Stomach smooth muscle (tissue), 2 donors: ENCODE measurements around the gene ARPC5.

ENCODE experiments used
- H3K27ac ChIP-seq: one replicate; pipeline ENCODE4 v1.7.0; 2013; ENCODE audit warnings: mild to moderate bottlenecking, low read length, inconsistent platforms
- H3K27me3 ChIP-seq, 2 donors: one replicate each; pipeline ENCODE4 v1.7.0; 2013; ENCODE audit warnings: low read length in 2 of 2; ENCODE audit not compliant: insufficient read depth in 2 of 2, control insufficient read depth in 1 of 2
- H3K36me3 ChIP-seq, 2 donors: one replicate each; pipeline ENCODE4 v1.7.0; 2013; ENCODE audit warnings: low read length in 2 of 2; ENCODE audit not compliant: control insufficient read depth in 2 of 2, insufficient read depth in 2 of 2
- H3K4me1 ChIP-seq: one replicate; pipeline ENCODE4 v1.7.0; 2013; ENCODE audit warnings: low read length; ENCODE audit not compliant: control insufficient read depth, insufficient read depth
- H3K4me3 ChIP-seq, 2 donors: one replicate each; pipeline ENCODE4 v1.7.0; 2013; ENCODE audit warnings: low read length in 2 of 2
- H3K9ac ChIP-seq, 2 donors: one replicate each; pipeline ENCODE4 v1.7.0; 2013; ENCODE audit warnings: low read length in 2 of 2, mild to moderate bottlenecking in 1 of 2
- H3K9me3 ChIP-seq, 2 donors: one replicate each; pipeline ENCODE4 v1.7.0; 2013; ENCODE audit warnings: low read length in 2 of 2; ENCODE audit not compliant: control insufficient read depth in 2 of 2
- donor health status: healthy.
- donor health status: Pancreatic carcinoma.

The ARPC5 gene

GRCh38 chr1:183586926-183587325, 48.7 kb downstream of the ARPC5 start:
- Histone ChIP-seq H3K4me3 (no peak overlapping the region), H3K27ac (no peak overlapping the region), H3K36me3 (no peaks in the 10 kb centered on the region), H3K9ac (no peak overlapping the region), H3K4me1 (peaks cover 2% of the 10 kb centered on the region), H3K9me3 (no peaks in the 10 kb centered on the region), H3K27me3 (no peaks in the 10 kb centered on the region)

DNA sequence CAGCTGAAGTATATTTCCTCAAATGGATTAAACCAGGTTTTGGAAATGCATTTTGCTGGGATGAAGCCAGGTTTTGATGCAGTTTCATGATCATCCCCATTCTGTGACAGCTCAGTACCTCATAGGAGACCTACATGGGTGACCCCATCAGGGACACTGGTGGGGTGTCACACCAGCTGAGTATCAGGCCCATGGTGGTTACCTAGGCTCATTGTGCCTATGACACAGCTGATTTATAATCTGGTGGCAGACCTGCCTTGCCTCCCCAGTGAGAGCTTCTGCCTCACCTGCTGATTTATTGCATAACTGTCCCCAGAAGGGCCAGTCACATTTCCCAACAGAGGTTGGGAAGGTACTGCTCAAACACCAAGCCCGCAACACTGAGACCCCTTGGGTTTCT, 49.1 kb downstream of the ARPC5 start:
- no peak overlapping the region for H3K27ac ChIP-seq
- H3K27me3 ChIP-seq = no peaks in the 10 kb centered on the region
- no peak overlapping the region for H3K4me3 ChIP-seq

DNA sequence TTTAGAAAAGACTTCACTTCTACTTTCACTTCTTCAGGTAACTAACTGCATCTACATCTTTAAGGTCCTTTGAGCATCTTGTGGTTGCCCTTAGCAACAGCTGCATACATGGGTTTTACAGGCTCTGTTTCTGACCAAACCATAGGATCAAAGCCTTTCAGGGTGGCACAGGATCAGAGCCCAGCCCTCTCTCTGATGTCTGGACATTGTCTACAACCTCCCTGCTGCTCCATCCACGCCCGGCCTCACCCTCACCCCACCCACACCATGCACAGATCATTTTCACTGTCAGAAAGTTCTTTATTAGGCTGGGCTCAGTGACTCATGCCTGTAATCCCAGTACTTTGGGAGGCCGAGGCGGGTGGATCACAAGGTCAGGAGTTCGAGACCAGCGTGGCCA, 50.5 kb downstream of the ARPC5 start:
- H3K4me3 ChIP-seq = no peak overlapping the region
- peaks cover 5% of the 10 kb centered on the region for H3K4me1 ChIP-seq
- H3K27ac ChIP-seq = no peak overlapping the region
- H3K9ac ChIP-seq = no peak overlapping the region
- H3K9me3 ChIP-seq = no peaks in the 10 kb centered on the region
- H3K36me3 ChIP-seq = no peaks in the 10 kb centered on the region
- H3K27me3 ChIP-seq = no peaks in the 10 kb centered on the region

More for the DNA sequence above, 49.1 kb downstream of the ARPC5 start:
- no peaks in the 10 kb centered on the region for H3K9me3 ChIP-seq
- no peaks in the 10 kb centered on the region for H3K36me3 ChIP-seq
- H3K9ac ChIP-seq = no peak overlapping the region
- H3K4me1 ChIP-seq = peaks cover 2% of the 10 kb centered on the region

DNA sequence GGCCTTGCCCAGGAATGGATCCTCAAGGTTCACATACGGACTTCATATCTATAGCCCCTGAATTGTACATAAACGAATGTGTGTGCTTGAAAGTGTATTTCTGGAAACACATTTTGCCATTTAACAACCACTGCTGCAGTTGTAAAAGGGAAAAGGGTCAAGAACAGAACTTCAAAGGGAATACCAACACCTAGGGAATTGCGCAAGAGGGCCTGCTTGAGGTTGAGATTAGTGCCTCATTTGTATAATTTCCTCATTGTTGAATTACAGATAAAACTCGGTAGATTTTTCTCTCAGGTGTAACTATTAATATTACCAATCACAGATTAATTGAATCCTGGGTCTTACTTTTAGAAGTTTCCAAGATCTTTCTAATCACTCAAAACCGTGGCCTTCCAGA, 51.4 kb downstream of the ARPC5 start:
- Histone ChIP-seq H3K9ac (no peak overlapping the region), H3K9me3 (no peaks in the 10 kb centered on the region), H3K4me3 (no peak overlapping the region), H3K27ac (no peak overlapping the region), H3K4me1 (peaks cover 5% of the 10 kb centered on the region), H3K27me3 (no peaks in the 10 kb centered on the region), H3K36me3 (no peaks in the 10 kb centered on the region)

- no peaks in the 10 kb centered on the region for H3K27me3 ChIP-seq
- H3K9me3 ChIP-seq = no peaks in the 10 kb centered on the region
- no peak overlapping the region for H3K4me3 ChIP-seq
- no peaks in the 10 kb centered on the region for H3K36me3 ChIP-seq
- H3K27ac ChIP-seq = no peak overlapping the region
- H3K9ac ChIP-seq = no peak overlapping the region
- H3K4me1 ChIP-seq = peaks cover 11% of the 10 kb centered on the region
Measured at GRCh38 chr1:183583466-183583865, 52.1 kb downstream of the ARPC5 start.

DNA sequence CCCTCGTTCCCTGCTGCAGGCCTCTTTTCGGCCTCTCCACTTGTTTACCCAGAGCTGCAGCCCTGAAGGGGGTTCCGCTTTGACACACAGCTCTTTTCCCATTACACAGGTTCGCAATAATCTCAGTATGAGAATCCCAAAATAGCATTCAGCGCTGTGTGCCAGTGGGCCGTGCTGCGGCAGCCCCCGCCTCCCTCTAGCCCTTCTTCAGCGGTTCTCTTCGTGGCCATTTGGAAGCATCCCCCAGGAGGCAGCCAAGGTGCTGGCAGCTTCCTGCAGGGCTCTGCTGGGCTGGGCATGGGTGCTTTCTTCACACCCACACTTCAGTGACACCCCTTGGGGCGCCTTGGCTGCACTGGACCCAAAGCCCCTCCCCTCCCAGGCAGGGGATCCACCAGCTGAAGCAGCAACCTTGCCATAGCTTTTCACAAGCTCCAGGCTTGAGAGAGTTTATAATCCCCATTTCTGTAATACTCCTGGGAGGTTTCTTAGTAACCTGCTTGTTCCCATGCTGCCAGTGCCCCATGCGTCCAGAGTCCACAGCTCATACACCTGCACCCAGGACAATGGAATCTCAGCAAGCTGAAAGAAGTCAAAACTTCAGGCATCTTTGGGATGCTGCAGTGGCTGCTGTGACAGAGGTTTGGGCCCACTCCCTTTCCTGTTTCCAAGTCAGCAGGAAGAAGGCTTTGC, 53.4 kb downstream of the ARPC5 start:
- H3K9me3 ChIP-seq = no peaks in the 10 kb centered on the region
- no peaks in the 10 kb centered on the region for H3K27me3 ChIP-seq
- H3K9ac ChIP-seq = no peak overlapping the region
- H3K27ac ChIP-seq = no peak overlapping the region
- H3K4me3 ChIP-seq = no peak overlapping the region
- no peaks in the 10 kb centered on the region for H3K36me3 ChIP-seq
- peaks cover 11% of the 10 kb centered on the region for H3K4me1 ChIP-seq

DNA sequence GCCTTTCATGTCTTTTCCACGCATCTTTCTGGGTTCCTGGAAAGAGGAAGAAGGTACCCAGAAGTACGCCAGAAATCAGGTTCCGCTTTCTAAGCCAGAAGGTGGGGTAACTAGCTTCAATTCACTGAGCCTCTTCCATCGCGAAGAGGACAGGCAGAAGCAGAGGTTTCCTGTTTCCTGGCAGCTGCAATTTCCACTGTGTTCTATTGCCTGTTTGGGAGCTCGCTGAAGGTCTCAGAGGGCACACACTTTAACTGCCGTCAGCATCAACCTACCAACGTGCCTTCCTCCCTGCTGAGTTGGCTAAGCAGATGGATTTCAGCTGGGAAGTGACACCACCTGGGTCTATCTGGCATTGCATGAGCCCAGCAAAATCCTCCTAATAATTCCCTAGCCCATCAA, 55.3 kb downstream of the ARPC5 start:
- no peak overlapping the region for H3K9ac ChIP-seq
- no peak overlapping the region for H3K4me3 ChIP-seq
- no peaks in the 10 kb centered on the region for H3K9me3 ChIP-seq
- no peak overlapping the region for H3K27ac ChIP-seq
- H3K4me1 ChIP-seq = peaks cover 11% of the 10 kb centered on the region
- no peaks in the 10 kb centered on the region for H3K27me3 ChIP-seq
- no peaks in the 10 kb centered on the region for H3K36me3 ChIP-seq

DNA sequence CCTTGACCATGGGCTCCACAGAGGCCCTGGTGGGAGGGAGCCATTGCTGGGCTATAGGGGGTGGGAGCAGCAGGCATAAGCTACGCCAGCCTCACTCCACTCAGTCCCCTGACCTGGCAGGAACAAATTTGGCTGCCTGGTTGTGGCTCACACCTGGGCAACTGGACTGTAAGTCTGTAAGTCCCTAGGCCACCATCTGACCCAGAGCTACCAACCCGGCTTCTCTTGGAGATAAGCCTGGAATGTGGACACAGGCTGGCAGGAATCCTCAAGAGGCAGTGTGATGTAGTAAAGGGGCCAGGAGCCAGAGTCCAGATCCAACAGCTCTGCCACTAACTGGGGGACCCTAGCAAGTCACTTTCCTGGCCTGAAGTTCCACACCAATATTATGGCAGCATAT, 56.7 kb downstream of the ARPC5 start:
- Histone ChIP-seq H3K9me3 (no peaks in the 10 kb centered on the region), H3K4me1 (peaks cover 16% of the 10 kb centered on the region), H3K27ac (no peak overlapping the region), H3K36me3 (no peaks in the 10 kb centered on the region), H3K4me3 (no peak overlapping the region), H3K27me3 (no peaks in the 10 kb centered on the region), H3K9ac (no peak overlapping the region)

DNA sequence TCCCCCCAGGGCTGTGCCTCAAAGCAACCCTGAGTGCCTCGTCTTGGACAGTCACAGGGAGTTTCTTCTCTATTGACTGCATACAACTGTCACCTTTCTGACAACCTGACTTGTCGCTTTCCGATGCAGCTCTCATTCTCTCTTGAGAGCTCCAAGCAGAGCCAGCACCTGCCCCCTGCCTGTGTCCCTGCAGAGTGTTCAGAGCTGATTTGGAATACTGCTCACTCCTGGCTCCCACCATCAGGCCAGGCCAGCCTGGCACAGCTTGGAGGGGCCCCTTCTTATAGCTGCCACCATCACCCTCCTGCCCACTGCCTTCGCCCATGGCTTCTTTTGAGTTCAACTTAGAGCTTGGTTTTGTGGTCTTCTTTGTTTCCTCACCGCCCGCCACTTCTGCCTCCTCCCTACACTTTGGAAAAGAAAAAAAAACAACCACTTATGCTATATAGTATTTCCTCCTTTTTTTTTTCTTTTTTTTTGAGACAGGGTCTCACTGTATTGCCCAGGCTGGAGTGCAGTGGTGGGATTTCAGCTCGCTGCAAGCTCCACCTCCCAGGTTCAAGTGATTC, 57.6 kb downstream of the ARPC5 start:
- H3K4me3 ChIP-seq = no peak overlapping the region
- H3K27me3 ChIP-seq = no peaks in the 10 kb centered on the region
- H3K4me1 ChIP-seq = peaks cover 16% of the 10 kb centered on the region
- no peak overlapping the region for H3K27ac ChIP-seq
- no peaks in the 10 kb centered on the region for H3K36me3 ChIP-seq
- H3K9me3 ChIP-seq = no peaks in the 10 kb centered on the region
- no peak overlapping the region for H3K9ac ChIP-seq

DNA sequence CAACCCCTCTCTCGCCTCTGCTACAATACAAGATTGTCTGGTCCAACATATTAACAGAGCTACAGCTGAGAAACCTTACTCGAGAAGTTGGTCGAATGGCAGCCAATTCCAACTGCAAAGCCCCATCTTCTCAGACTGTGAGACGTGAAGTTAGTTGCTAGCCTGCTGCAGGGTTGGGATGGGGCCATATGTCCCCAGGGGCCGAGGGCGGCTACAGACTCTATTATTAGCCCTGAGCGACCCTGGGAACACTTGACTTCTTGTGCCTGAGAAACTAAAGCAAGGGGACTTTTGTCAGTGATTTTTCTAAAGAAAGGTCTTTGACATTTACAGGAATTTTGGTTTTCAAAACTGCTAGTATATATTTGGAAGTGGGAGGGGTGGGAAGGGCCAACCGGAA, 59.0 kb downstream of the ARPC5 start:
- Histone ChIP-seq H3K27ac (no peak overlapping the region), H3K9ac (no peak overlapping the region), H3K36me3 (no peaks in the 10 kb centered on the region), H3K9me3 (no peaks in the 10 kb centered on the region), H3K4me1 (peaks cover 14% of the 10 kb centered on the region), H3K4me3 (no peak overlapping the region), H3K27me3 (no peaks in the 10 kb centered on the region)

DNA sequence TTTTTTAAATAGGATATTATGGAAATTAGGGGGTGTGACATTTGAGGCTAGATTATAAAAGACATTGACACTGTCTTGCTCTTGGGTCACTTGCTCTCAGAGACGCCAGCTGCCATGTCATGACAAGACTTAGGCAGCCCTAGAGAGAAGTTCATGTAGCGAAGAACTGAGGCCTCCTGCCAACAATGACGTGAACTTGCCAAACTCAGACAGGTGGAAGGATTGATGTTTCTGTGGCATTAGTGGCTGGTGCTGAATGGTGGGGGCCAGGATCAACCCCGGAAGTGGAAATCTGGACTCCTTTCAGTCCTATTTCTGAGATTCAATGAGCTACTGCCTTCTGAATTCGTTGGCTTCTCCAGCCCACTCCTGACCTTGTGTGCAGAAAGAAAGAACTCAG, 60.0 kb downstream of the ARPC5 start:
- Histone ChIP-seq H3K4me1 (peaks cover 14% of the 10 kb centered on the region), H3K9me3 (no peaks in the 10 kb centered on the region), H3K4me3 (no peak overlapping the region), H3K27ac (no peak overlapping the region), H3K27me3 (peaks cover 0 to 2% of the 10 kb centered on the region in 2 donors), H3K36me3 (no peaks in the 10 kb centered on the region), H3K9ac (no peak overlapping the region)
